OCI-LY3 (cell line): ENCODE measurements around the gene ATP11B.
"Not testable (repeated sequence)": the region's sequence is repeated elsewhere in the genome, so short reads cannot be mapped to it uniquely, and the experiment has no call there.

ENCODE experiments used
- H2AFZ ChIP-seq: fragments of 200-600, 300-600 bp; shearing (Covaris generic); 2 replicates; pipeline ENCODE4 v1.6.0; 2014; ENCODE audit warnings: antibody characterized with exemption, low read depth, low read length
- H3K27ac ChIP-seq: fragments of 200-600, 300-600 bp; sonication (generic); 2 replicates; pipeline ENCODE4 v1.5.1; 2014; ENCODE audit warnings: mild to moderate bottlenecking, low read length, moderate library complexity, mixed read lengths
- H3K27me3 ChIP-seq: fragments of 200-600, 300-600 bp; sonication (generic); 2 replicates; pipeline ENCODE4 v1.6.1; 2014; ENCODE audit warnings: low read depth, low read length, mixed read lengths
- H3K36me3 ChIP-seq: fragments of 200-600, 300-600 bp; sonication (generic); replicated peaks from 2 replicates; pipeline ENCODE3; 2014; ENCODE audit warnings: low read depth, low read length, mixed read lengths
- H3K4me1 ChIP-seq: fragments of 300-600, 200-600 bp; sonication (generic); 2 replicates; pipeline ENCODE4 v1.6.1; 2014; ENCODE audit warnings: low read length, mixed read lengths
- H3K4me2 ChIP-seq: fragments of 200-600, 300-600 bp; sonication (generic); 2 replicates; pipeline ENCODE4 v1.6.1; 2014; ENCODE audit warnings: low read length, mixed read lengths
- H3K4me3 ChIP-seq: fragments of 300-600, 200-600 bp; sonication (generic); 2 replicates; pipeline ENCODE4 v1.5.1; 2014; ENCODE audit warnings: antibody characterized with exemption, mild to moderate bottlenecking, low read length, moderate library complexity
- H3K79me2 ChIP-seq: fragments of 300-600, 200-600 bp; shearing (Covaris generic); 2 replicates; pipeline ENCODE4 v1.6.1; 2014; ENCODE audit warnings: mild to moderate bottlenecking, low read length, mixed read lengths
- H3K9ac ChIP-seq: fragments of 300-600, 200-600 bp; shearing (Covaris generic); 2 replicates; pipeline ENCODE4 v1.6.0; 2014; ENCODE audit warnings: mild to moderate bottlenecking, low read length, moderate library complexity
- H3K9me3 ChIP-seq: fragments of 200-600, 300-600 bp; shearing (Covaris generic); 2 replicates; pipeline ENCODE4 v1.6.1; 2014; ENCODE audit warnings: low read length, mixed read lengths; ENCODE audit not compliant: insufficient read depth
- H4K20me1 ChIP-seq: fragments of 200-600, 300-600 bp; sonication (generic); 2 replicates; pipeline ENCODE4 v1.6.1; 2016; ENCODE audit warnings: low read length, mixed read lengths; ENCODE audit not compliant: insufficient read depth
- EZH2phosphoT487 ChIP-seq: fragments of 200-600 bp; shearing (Covaris generic); IDR thresholded peaks from 2 replicates; pipeline ENCODE4 v1.6.1; 2018; ENCODE audit warnings: antibody characterized with exemption, mixed run types, low read depth
- TF ChIP-seq, protein P1 (sequence below): fragments of 200-600, 300-600 bp; sonication (generic); IDR thresholded peaks from 2 replicates; pipeline ENCODE4 v1.5.1; 2014; ENCODE audit warnings: antibody characterized with exemption, low read length, low read depth

ATP11B gene

DNA sequence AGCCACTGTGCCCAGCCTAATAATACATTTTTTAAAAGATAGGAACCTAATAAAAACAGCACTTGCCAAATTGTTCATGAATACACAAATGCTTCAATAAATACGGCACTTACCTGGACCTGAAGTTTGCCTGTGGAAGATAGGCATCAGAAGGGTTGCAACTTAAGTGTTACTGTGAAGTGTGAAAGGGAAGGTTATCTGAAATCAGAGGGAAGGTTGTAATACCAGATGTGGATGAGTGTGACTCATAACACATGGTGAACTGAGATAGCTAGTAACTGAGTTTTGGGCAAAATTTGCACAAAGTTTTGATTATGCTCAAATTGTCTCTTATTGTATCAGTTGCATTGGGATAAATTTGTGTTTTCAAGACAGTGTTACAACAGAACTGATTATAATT is 68.0 kb downstream of the ATP11B start:
- Histone ChIP-seq H2AFZ (no peak overlapping the region), H3K9me3 (no peaks in the 10 kb centered on the region), H3K4me3 (no peak overlapping the region), H3K4me2 (no peak overlapping the region), H3K9ac (no peak overlapping the region), H3K4me1 (peaks cover 6% of the 10 kb centered on the region), H3K79me2 (no peaks in the 10 kb centered on the region), H4K20me1 (no peaks in the 10 kb centered on the region), H3K27me3 (no peaks in the 10 kb centered on the region), H3K27ac (no peak overlapping the region), H3K36me3 (peaks cover 4% of the 10 kb centered on the region)
- TF ChIP-seq EZH2phosphoT487: no peak
- TF ChIP-seq, protein P1, sequence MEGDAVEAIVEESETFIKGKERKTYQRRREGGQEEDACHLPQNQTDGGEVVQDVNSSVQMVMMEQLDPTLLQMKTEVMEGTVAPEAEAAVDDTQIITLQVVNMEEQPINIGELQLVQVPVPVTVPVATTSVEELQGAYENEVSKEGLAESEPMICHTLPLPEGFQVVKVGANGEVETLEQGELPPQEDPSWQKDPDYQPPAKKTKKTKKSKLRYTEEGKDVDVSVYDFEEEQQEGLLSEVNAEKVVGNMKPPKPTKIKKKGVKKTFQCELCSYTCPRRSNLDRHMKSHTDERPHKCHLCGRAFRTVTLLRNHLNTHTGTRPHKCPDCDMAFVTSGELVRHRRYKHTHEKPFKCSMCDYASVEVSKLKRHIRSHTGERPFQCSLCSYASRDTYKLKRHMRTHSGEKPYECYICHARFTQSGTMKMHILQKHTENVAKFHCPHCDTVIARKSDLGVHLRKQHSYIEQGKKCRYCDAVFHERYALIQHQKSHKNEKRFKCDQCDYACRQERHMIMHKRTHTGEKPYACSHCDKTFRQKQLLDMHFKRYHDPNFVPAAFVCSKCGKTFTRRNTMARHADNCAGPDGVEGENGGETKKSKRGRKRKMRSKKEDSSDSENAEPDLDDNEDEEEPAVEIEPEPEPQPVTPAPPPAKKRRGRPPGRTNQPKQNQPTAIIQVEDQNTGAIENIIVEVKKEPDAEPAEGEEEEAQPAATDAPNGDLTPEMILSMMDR: no peak

DNA sequence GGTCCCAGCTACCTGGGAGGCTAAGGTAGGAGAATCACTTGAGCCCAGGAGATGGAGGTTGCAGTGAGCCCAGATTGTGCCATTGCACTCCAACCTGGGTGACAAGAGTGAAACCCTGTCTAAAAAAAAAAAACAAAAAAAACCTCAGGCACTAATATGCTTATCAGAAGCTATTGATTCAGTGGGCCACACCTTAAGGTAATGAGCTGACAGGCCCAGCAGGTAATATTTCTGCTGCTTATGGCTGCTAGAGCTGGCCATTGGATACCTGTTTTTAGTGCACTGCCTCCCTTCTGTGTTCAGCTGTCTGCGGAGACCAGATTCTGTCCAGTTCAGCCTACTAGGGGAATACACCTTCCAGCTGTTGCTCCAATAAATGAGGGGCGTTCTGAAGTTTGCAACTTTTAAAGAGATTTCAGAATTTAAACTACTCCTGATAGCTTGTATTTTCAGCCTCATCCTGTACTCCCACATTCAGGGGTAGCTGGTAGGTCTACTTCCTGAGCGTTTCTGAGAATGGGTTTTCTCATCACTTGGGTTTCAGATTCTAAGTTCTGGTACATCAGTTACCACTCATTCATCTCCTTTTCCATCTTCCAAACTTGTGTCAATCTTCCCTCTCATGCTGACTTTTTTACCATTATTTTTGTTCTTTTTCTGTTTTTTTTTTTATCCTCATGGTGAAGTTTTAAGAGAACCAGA is 69.0 kb downstream of the ATP11B start:
- H3K27me3 ChIP-seq: no peaks in the 10 kb centered on the region
- H3K9me3 ChIP-seq: no peaks in the 10 kb centered on the region
- no peaks in the 10 kb centered on the region for H3K79me2 ChIP-seq
- no peak overlapping the region for H3K4me2 ChIP-seq
- peaks cover 4% of the 10 kb centered on the region for H3K36me3 ChIP-seq
- no peak overlapping the region for H3K4me3 ChIP-seq
- peaks cover 6% of the 10 kb centered on the region for H3K4me1 ChIP-seq
- H2AFZ ChIP-seq: no peak overlapping the region
- no peak overlapping the region for H3K27ac ChIP-seq
- H4K20me1 ChIP-seq: no peaks in the 10 kb centered on the region
- H3K9ac ChIP-seq: no peak overlapping the region
- no peak for TF ChIP-seq EZH2phosphoT487
- TF ChIP-seq, protein P1: no peak

DNA sequence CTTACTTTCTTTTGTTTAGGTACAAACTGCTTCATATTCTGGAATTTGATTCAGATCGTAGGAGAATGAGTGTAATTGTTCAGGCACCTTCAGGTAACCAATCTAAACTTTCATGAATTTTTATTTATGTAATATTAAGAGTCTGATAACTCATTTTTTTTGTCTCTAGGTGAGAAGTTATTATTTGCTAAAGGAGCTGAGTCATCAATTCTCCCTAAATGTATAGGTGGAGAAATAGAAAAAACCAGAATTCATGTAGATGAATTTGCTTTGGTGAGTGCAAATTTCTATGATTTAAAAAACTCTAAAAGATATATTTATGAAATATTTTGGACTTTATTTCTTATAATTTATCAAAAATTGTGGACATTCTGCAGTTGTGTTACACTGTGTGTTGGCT is 75.8 kb downstream of the ATP11B start:
- Histone ChIP-seq H3K36me3 (peaks cover 21% of the 10 kb centered on the region), H3K9ac (no peak overlapping the region), H3K27ac (no peak overlapping the region), H3K4me3 (no peak overlapping the region), H3K4me2 (no peak overlapping the region), H3K79me2 (no peaks in the 10 kb centered on the region), H3K27me3 (no peaks in the 10 kb centered on the region), H3K9me3 (no peaks in the 10 kb centered on the region), H2AFZ (no peak overlapping the region), H3K4me1 (peaks cover 4% of the 10 kb centered on the region), H4K20me1 (no peaks in the 10 kb centered on the region)
- TF ChIP-seq, protein P1: no peak
- TF ChIP-seq EZH2phosphoT487: no peak

DNA sequence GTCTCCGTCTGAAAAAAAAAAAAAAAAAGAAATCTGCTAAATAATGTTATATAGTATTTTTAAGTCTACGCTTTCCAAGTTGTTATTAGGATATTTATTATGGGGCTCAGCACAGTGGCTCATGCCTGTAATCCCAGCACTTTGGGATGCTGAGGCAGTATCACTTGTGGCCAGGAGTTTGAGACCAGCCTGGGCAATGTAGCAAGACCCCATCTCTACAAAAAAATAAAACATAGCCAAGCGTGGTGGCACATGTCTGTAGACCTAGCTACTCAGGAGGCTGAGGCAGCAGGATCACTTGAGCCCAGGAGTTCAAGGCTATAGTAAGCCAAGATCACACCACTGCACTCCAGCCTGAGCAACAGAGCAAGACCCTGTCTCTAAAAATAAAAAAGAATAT is 77.6 kb downstream of the ATP11B start:
- not testable (repeated sequence) for H3K4me3 ChIP-seq, H2AFZ ChIP-seq, H4K20me1 ChIP-seq, H3K27me3 ChIP-seq, H3K79me2 ChIP-seq, H3K4me1 ChIP-seq, H3K27ac ChIP-seq, H3K4me2 ChIP-seq, H3K9ac ChIP-seq, H3K9me3 ChIP-seq
- H3K36me3 ChIP-seq: peaks cover 30% of the 10 kb centered on the region
